GM12874 (cell line): Measurements from ENCODE around the gene ACOT7.

Source experiments
- CTCF ChIP-seq: IDR thresholded peaks from 2 replicates; pipeline ENCODE4 v1.5.1; 2011; ENCODE audit warnings: low read depth, mild to moderate bottlenecking, control low read depth, low read length, moderate library complexity; ENCODE audit not compliant: insufficient read depth

ACOT7 gene

GRCh38 chr1:6300342-6301048, 93.1 kb downstream of the ACOT7 start:
- no peak for TF ChIP-seq CTCF

- TF ChIP-seq CTCF: no peak
Observed at GRCh38 chr1:6299557-6300165, 93.9 kb downstream of the ACOT7 start.

- TF ChIP-seq CTCF: no peak
Observed at GRCh38 chr1:6298940-6299465, 94.6 kb downstream of the ACOT7 start.

- TF ChIP-seq CTCF: no peak
Observed at GRCh38 chr1:6298530-6298929, 95.0 kb downstream of the ACOT7 start.

- TF ChIP-seq CTCF: no peak
Observed at GRCh38 chr1:6295910-6296309, 97.7 kb downstream of the ACOT7 start.

- no peak for TF ChIP-seq CTCF
Observed at GRCh38 chr1:6294890-6295556, 98.5 kb downstream of the ACOT7 start.
